Neuron (in vitro differentiated cells): ENCODE data around the gene LIN37.
"Not testable (repeated sequence)": the region's sequence is repeated elsewhere in the genome, so short reads cannot be mapped to it uniquely, and the experiment has no call there.

ENCODE experiments used
- H2AFZ ChIP-seq: one replicate; pipeline ENCODE4 v1.6.1; 2013; ENCODE audit warnings: low read depth, mild to moderate bottlenecking, inconsistent platforms, low read length, moderate library complexity
- H3K27me3 ChIP-seq: one replicate; pipeline ENCODE4 v1.6.1; 2013; ENCODE audit warnings: low read length; ENCODE audit not compliant: insufficient read depth
- H3K36me3 ChIP-seq: one replicate; pipeline ENCODE4 v1.6.1; 2013; ENCODE audit warnings: low read length; ENCODE audit not compliant: insufficient read depth
- H3K4me1 ChIP-seq: one replicate; pipeline ENCODE4 v1.6.1; 2013; ENCODE audit warnings: low read length; ENCODE audit not compliant: insufficient read depth
- H3K4me3 ChIP-seq: 2 replicates; pipeline ENCODE4 v1.5.1; 2013; ENCODE audit warnings: mild to moderate bottlenecking, low read length, moderate library complexity
- H3K9me3 ChIP-seq: one replicate; pipeline ENCODE4 v1.6.1; 2013; ENCODE audit warnings: low read length

Gene LIN37

DNA sequence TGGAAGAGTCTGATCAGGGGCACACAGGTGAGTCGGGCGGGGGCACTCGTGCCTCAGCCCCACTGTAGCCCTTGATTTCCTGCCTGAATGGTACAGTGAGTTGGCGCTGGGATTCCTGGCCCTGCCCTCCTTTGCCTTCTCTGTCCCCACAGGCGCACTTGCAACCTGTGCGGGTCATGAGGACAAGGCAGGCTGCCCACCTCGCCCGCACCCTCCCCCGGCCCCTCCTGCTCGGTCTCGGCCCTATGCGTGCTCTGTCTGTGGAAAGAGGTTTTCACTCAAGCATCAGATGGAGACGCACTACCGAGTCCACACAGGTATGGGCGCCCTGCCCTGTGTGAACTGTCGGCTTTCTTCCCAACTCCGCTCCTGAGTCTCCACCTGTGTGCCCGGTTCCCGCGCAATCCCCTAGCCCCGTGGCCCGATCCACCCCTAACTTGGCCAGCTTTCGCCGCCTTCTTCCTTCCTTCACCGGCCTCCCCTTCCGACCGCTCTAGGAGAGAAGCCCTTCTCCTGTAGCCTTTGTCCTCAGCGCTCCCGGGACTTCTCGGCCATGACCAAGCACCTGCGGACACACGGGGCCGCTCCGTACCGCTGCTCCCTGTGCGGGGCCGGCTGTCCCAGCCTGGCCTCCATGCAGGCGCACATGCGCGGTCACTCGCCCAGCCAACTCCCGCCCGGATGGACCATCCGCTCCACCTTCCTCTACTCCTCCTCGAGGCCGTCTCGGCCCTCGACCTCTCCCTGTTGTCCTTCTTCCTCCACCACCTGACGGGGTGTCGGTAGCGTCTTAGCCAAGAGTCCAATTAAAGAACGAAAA, 32.2 kb upstream of the LIN37 start:
- peak overlapping the region; percentile 96 for H2AFZ ChIP-seq
- H3K4me1 ChIP-seq: peaks cover 19% of the 10 kb centered on the region
- peak overlapping the region; percentile 58 for H3K4me3 ChIP-seq
- H3K9me3 ChIP-seq: no peaks in the 10 kb centered on the region
- peaks cover 12% of the 10 kb centered on the region for H3K36me3 ChIP-seq
- no peaks in the 10 kb centered on the region for H3K27me3 ChIP-seq

DNA sequence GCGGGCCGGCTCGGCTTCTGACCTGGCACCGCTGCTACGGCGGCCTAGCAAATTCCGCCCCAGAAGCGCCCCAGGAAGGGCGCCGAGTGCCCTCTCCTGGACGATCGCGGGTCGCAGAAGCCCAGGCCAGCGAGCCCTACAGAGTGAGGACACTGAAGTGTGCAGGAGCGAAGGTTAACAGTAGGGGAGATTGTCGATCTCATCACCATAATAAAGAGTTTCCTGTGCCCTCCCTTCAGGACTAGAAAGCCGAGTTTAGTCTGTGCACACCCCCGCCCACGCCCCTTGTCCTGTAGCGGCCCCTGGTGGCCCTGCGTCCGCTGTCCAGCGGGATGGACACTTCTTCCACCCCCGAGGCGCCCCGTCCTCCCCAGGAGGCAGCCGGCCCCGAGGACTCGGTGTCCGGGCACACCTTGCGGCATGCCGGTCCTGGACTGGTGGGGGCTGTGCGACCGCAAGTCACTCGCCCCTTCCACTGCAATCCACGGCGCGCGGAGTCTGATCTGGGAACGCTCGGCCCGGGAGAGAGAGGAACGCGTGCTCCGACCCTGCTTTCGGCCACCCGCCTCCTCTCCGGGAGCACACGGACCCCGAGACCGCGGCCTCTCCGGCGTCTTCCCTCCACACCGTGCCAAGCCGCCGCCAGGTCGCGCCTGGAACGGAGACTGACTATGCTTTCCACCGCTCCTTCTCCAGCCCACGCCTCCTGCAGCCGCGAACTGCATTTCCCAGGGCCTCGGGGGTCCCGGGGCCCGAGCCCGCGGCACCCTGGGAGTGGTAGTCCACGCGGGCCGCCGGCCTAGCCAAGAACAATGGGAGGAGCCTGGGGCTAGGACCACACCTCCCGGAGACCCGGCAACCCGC, 31.3 kb upstream of the LIN37 start:
- Histone ChIP-seq H3K36me3 (peaks cover 18% of the 10 kb centered on the region), H3K27me3 (no peaks in the 10 kb centered on the region), H3K4me1 (peaks cover 19% of the 10 kb centered on the region), H3K9me3 (no peaks in the 10 kb centered on the region), H3K4me3 (peak overlapping the region; percentile 58), H2AFZ (peak overlapping the region; percentile 96)

- Histone ChIP-seq H3K4me3 (peak within 1 kb of the TSS; percentile 95), H2AFZ (peak within 1 kb of the TSS; percentile 96), H3K36me3 (peaks cover 25% of the 10 kb centered on the region)
Measured at GRCh38 chr19:35717665-35718344, 30.6 kb upstream of the LIN37 start, which contains the start of gene KMT2B. TSS of gene KMT2B (plus strand) at chr19:35718003. CDS start at chr19:35718019, 16 bp downstream.

GRCh38 chr19:35718345-35719041, 29.9 kb upstream of the LIN37 start:
- no peaks in the 10 kb centered on the region for H3K27me3 ChIP-seq
- H3K9me3 ChIP-seq: no peaks in the 10 kb centered on the region
- H3K4me1 ChIP-seq: peaks cover 19% of the 10 kb centered on the region
- H2AFZ ChIP-seq: no peak overlapping the region
- H3K36me3 ChIP-seq: peaks cover 32% of the 10 kb centered on the region
- H3K4me3 ChIP-seq: peak overlapping the region; percentile 95

More at GRCh38 chr19:35717665-35718344, 30.6 kb upstream of the LIN37 start, which contains the start of gene KMT2B:
- Histone ChIP-seq H3K4me1 (peaks cover 19% of the 10 kb centered on the region), H3K27me3 (no peaks in the 10 kb centered on the region), H3K9me3 (no peaks in the 10 kb centered on the region)

GRCh38 chr19:35719402-35720162, 28.8 kb upstream of the LIN37 start:
- Histone ChIP-seq H3K9me3 (no peaks in the 10 kb centered on the region), H3K4me1 (peaks cover 19% of the 10 kb centered on the region), H3K27me3 (no peaks in the 10 kb centered on the region), H2AFZ (no peak overlapping the region), H3K4me3 (peak overlapping the region; percentile 95), H3K36me3 (peaks cover 41% of the 10 kb centered on the region)

DNA sequence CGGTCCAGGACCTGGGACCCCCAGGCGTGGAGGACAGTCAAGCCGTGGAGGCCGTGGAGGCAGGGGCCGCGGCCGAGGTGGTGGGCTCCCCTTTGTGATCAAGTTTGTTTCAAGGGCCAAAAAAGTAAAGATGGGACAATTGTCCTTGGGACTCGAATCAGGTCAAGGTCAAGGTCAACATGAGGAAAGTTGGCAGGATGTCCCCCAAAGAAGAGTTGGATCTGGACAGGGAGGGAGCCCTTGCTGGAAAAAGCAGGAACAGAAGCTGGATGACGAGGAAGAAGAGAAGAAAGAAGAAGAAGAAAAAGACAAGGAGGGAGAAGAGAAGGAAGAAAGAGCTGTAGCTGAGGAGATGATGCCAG, 28.2 kb upstream of the LIN37 start:
- Histone ChIP-seq H3K27me3 (no peaks in the 10 kb centered on the region), H2AFZ (no peak overlapping the region), H3K4me3 (no peak overlapping the region), H3K9me3 (no peaks in the 10 kb centered on the region), H3K36me3 (peaks cover 47% of the 10 kb centered on the region), H3K4me1 (peaks cover 19% of the 10 kb centered on the region)

DNA sequence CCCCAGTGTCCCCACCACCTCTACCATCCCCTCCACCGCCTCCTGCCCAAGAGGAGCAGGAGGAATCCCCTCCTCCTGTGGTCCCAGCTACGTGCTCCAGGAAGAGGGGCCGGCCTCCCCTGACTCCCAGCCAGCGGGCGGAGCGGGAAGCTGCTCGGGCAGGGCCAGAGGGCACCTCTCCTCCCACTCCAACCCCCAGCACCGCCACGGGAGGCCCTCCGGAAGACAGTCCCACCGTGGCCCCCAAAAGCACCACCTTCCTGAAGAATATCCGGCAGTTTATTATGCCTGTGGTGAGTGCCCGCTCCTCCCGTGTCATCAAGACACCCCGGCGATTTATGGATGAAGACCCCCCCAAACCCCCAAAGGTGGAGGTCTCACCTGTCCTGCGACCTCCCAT, 27.7 kb upstream of the LIN37 start:
- no peak overlapping the region for H3K4me3 ChIP-seq
- H3K36me3 ChIP-seq: peaks cover 52% of the 10 kb centered on the region
- H3K4me1 ChIP-seq: peaks cover 18% of the 10 kb centered on the region
- no peaks in the 10 kb centered on the region for H3K9me3 ChIP-seq
- no peak overlapping the region for H2AFZ ChIP-seq
- no peaks in the 10 kb centered on the region for H3K27me3 ChIP-seq

DNA sequence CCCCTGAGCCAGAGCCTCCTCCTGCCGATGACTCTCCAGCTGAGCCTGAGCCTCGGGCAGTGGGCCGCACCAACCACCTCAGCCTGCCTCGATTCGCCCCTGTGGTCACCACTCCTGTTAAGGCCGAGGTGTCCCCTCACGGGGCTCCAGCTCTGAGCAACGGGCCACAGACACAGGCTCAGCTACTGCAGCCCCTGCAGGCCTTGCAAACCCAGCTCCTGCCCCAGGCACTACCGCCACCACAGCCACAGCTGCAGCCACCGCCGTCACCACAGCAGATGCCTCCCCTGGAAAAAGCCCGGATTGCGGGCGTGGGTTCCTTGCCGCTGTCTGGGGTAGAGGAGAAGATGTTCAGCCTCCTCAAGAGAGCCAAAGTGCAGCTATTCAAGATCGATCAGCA, 27.0 kb upstream of the LIN37 start:
- no peaks in the 10 kb centered on the region for H3K27me3 ChIP-seq
- H3K36me3 ChIP-seq: peaks cover 57% of the 10 kb centered on the region
- H3K4me3 ChIP-seq: no peak overlapping the region
- no peaks in the 10 kb centered on the region for H3K9me3 ChIP-seq
- H2AFZ ChIP-seq: no peak overlapping the region
- H3K4me1 ChIP-seq: peaks cover 12% of the 10 kb centered on the region

- H3K4me1 ChIP-seq: peaks cover 12% of the 10 kb centered on the region
- H2AFZ ChIP-seq: no peak overlapping the region
- H3K9me3 ChIP-seq: no peaks in the 10 kb centered on the region
- H3K36me3 ChIP-seq: peaks cover 63% of the 10 kb centered on the region
- H3K27me3 ChIP-seq: no peaks in the 10 kb centered on the region
- H3K4me3 ChIP-seq: no peak overlapping the region
Measured at GRCh38 chr19:35722461-35722860, 25.9 kb upstream of the LIN37 start.

DNA sequence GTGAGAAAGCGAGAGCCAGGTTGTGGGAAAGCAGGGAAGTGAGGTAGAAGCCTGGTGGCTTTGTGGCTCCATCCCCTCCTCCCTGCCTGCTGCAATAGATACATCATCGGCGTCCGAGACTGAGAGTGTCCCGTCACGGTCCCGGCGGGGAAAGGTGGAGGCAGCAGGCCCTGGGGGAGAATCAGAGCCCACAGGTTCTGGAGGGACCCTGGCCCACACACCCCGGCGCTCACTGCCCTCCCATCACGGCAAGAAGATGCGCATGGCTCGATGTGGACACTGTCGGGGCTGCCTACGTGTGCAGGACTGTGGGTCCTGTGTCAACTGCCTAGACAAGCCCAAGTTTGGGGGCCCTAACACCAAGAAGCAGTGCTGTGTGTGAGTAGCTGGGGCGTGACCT, 25.5 kb upstream of the LIN37 start:
- no peaks in the 10 kb centered on the region for H3K9me3 ChIP-seq
- no peak overlapping the region for H2AFZ ChIP-seq
- no peaks in the 10 kb centered on the region for H3K27me3 ChIP-seq
- no peak overlapping the region for H3K4me3 ChIP-seq
- H3K36me3 ChIP-seq: peaks cover 68% of the 10 kb centered on the region
- H3K4me1 ChIP-seq: peaks cover 12% of the 10 kb centered on the region

GRCh38 chr19:35723671-35724070, 24.7 kb upstream of the LIN37 start:
- Histone ChIP-seq H2AFZ (no peak overlapping the region), H3K4me3 (no peak overlapping the region), H3K27me3 (no peaks in the 10 kb centered on the region), H3K4me1 (peaks cover 9% of the 10 kb centered on the region), H3K36me3 (peaks cover 74% of the 10 kb centered on the region), H3K9me3 (no peaks in the 10 kb centered on the region)

- H3K9me3 ChIP-seq, H3K4me1 ChIP-seq, H3K27me3 ChIP-seq, H2AFZ ChIP-seq, H3K4me3 ChIP-seq: not testable (repeated sequence)
- peaks cover 79% of the 10 kb centered on the region for H3K36me3 ChIP-seq
Measured at GRCh38 chr19:35724132-35724531, 24.2 kb upstream of the LIN37 start.
